HepG2 (cell line): Measurements from ENCODE around the gene CDHR5. TPM values are rescaled to one million over a fixed set of nuclear protein-coding genes. Genes with fewer than 3 reads are reported as not detected.

Experiments used
- ATAC-seq: fragments of 200-7000 bp; cut with Tn5 transposase; 3 replicates; pipeline ENCODE4 v1.9.1; 2020; ENCODE audit warnings: mild to moderate bottlenecking, moderate library complexity
- BruUV-seq: library from RNA; stranded (reverse); fragments of 400-500 nt; replicated peaks from 2 replicates; lab custom pipeline; 2021; lab: Mats Ljungman, UMichigan
- CTCF ChIA-PET: fragments of 300-600 bp; formaldehyde crosslinking; extraction: SDS; loops from one replicate; lab custom pipeline; 2021; ENCODE audit warnings: low total read pairs, inconsistent platforms, low intra/inter-chr PET ratio; lab: Yijun Ruan, JAX
- POLR2A ChIA-PET: fragments of 350-600 bp; sonication (Branson Sonifier 250); formaldehyde crosslinking; loops from one replicate; lab custom pipeline; 2020; ENCODE audit warnings: antibody characterized with exemption, inconsistent platforms; lab: Yijun Ruan, JAX
- DNase-seq: peaks from one replicate; pipeline ENCODE4 v3.0.0-alpha.2; 2015; ENCODE audit warnings: low spot score
- FAIRE-seq: peaks from 3 replicates; lab custom pipeline; 2011; peaks lifted over from hg19 to GRCh38; lab: Jason Lieb, UNC
- H2AFZ ChIP-seq: one replicate; pipeline ENCODE4 v1.6.1; 2011; ENCODE audit warnings: low read length, inconsistent platforms
- H3K27ac ChIP-seq: fragments of 300-600 bp; 3 replicates; pipeline ENCODE4 v1.8.0; 2011; ENCODE audit warnings: mixed run types, mild to moderate bottlenecking, mixed read lengths, low read length, inconsistent platforms; ENCODE audit not compliant: insufficient read depth; ENCODE audit errors: extremely low read length
- H3K27me3 ChIP-seq, 2 experiments: fragments of 200-600 bp in 1 of 2; 2 replicates in 1 of 2; 3 replicates in 1 of 2; pipeline versions ENCODE4 v1.6.0 to v1.8.0; 2011; ENCODE audit warnings: low read length in 2 of 2, mild to moderate bottlenecking in 2 of 2, moderate library complexity in 2 of 2, inconsistent platforms in 1 of 2; ENCODE audit not compliant: insufficient read depth in 2 of 2, control insufficient read depth in 1 of 2
- H3K36me3 ChIP-seq, 2 experiments: fragments of 200-600 bp in 1 of 2; replicated peaks in 1 of 2; 2 replicates in 1 of 2; 3 replicates in 1 of 2; pipeline versions ENCODE4 v1.5.1 to v1.8.0; 2011; ENCODE audit warnings: low read length in 2 of 2, inconsistent platforms in 1 of 2; ENCODE audit not compliant: insufficient read depth in 2 of 2, control insufficient read depth in 1 of 2
- H3K4me1 ChIP-seq: 2 replicates; pipeline ENCODE4 v1.5.1; 2012; ENCODE audit warnings: low read length, inconsistent platforms; ENCODE audit not compliant: insufficient read depth
- H3K4me2 ChIP-seq: 2 replicates; pipeline ENCODE4 v1.6.0; 2011; ENCODE audit warnings: low read depth, low read length, inconsistent platforms
- H3K4me3 ChIP-seq, 3 experiments: fragments of 200-600 bp in 1 of 3; sonication (generic), shearing (Covaris generic) in 1 of 3; replicated peaks in 1 of 3; 2 replicates each; pipeline ENCODE4 v1.5.1; 2011 to 2016; ENCODE audit warnings: low read length in 3 of 3, inconsistent platforms in 2 of 3, low read depth in 2 of 3, mild to moderate bottlenecking in 2 of 3, control low read depth in 1 of 3, mixed read lengths in 1 of 3; ENCODE audit not compliant: insufficient read depth in 1 of 3
- H3K79me2 ChIP-seq: one replicate; pipeline ENCODE4 v1.6.1; 2011; ENCODE audit warnings: low read length, inconsistent platforms; ENCODE audit not compliant: insufficient read depth
- H3K9ac ChIP-seq: 2 replicates; pipeline ENCODE4 v1.6.0; 2011; ENCODE audit warnings: mild to moderate bottlenecking, low read depth, low read length, inconsistent platforms; ENCODE audit not compliant: insufficient read depth
- H3K9me3 ChIP-seq: 2 replicates; pipeline ENCODE4 v1.5.1; 2012; ENCODE audit warnings: mild to moderate bottlenecking, low read length
- H4K20me1 ChIP-seq: 2 replicates; pipeline ENCODE4 v1.6.0; 2011; ENCODE audit warnings: inconsistent platforms, mild to moderate bottlenecking, low read length, moderate library complexity; ENCODE audit not compliant: insufficient read depth
- ATM ChIP-seq: fragments of 450-650 bp; IDR thresholded peaks from 2 replicates; pipeline ENCODE4 v1.7.1; 2017; ENCODE audit warnings: mild to moderate bottlenecking, borderline replicate concordance
- CC2D1A ChIP-seq: sonication (generic); formaldehyde crosslinking; IDR thresholded peaks from 2 replicates; pipeline ENCODE4 v1.8.1; 2023; ENCODE audit warnings: mild to moderate bottlenecking, missing genetic modification reagents
- CREBL2 ChIP-seq: sonication (generic); formaldehyde crosslinking; IDR thresholded peaks from 2 replicates; pipeline ENCODE4 v1.8.1; 2023; ENCODE audit warnings: missing genetic modification reagents, mild to moderate bottlenecking, borderline replicate concordance
- GABPA ChIP-seq, 2 experiments: IDR thresholded peaks; 2 replicates each; pipeline ENCODE4 v1.6.1; 2011 to 2016; ENCODE audit warnings: low read depth in 2 of 2, low read length in 1 of 2, missing biosample characterization in 1 of 2, missing genetic modification characterization in 1 of 2
- GPBP1L1 ChIP-seq: sonication (generic); formaldehyde crosslinking; IDR thresholded peaks from 2 replicates; pipeline ENCODE4 v1.5.0; 2020; ENCODE audit warnings: mild to moderate bottlenecking, missing genetic modification reagents
- MYC ChIP-seq: sonication (generic); formaldehyde crosslinking; IDR thresholded peaks from 2 replicates; pipeline ENCODE4 v1.9.0; 2021; ENCODE audit warnings: missing genetic modification reagents, borderline replicate concordance
- RBM39 ChIP-seq: fragments of 200-400 bp; formaldehyde crosslinking; IDR thresholded peaks from one replicate; pipeline ENCODE4 v1.6.1; 2018; ENCODE audit warnings: antibody characterized with exemption, mild to moderate bottlenecking, low read depth, low read length; ENCODE audit not compliant: poor library complexity, severe bottlenecking
- SSRP1 ChIP-seq: IDR thresholded peaks from 2 replicates; pipeline ENCODE4 v1.6.1; 2016; ENCODE audit warnings: control low read depth
- TCF12 ChIP-seq, 2 experiments: fragments of 450-650 bp in 1 of 2; sonication (generic) in 1 of 2; formaldehyde crosslinking in 1 of 2; IDR thresholded peaks; 2 replicates each; pipeline versions ENCODE4 v1.6.1 to v1.8.0; 2017 to 2022; ENCODE audit warnings: antibody characterized with exemption in 1 of 2, mild to moderate bottlenecking in 1 of 2, missing genetic modification reagents in 1 of 2, moderate library complexity in 1 of 2
- ZNF367 ChIP-seq: sonication (generic); formaldehyde crosslinking; IDR thresholded peaks from 2 replicates; pipeline ENCODE4 v1.4.0; 2020; ENCODE audit warnings: missing genetic modification reagents, borderline replicate concordance
- ZNF432 ChIP-seq: sonication (generic); formaldehyde crosslinking; IDR thresholded peaks from 2 replicates; pipeline ENCODE4 v1.5.0; 2020; ENCODE audit warnings: missing genetic modification reagents, mild to moderate bottlenecking, borderline replicate concordance
- ZXDC ChIP-seq: sonication (generic); formaldehyde crosslinking; IDR thresholded peaks from 2 replicates; pipeline ENCODE4 v1.5.0; 2020; ENCODE audit warnings: mild to moderate bottlenecking, missing genetic modification reagents
- WGBS: methylation state at CpG from one replicate; pipeline ENCODE4 v1.1.6; 2017; ENCODE audit warnings: low lambda C conversion rate; 5-methylcytosine and 5-hydroxymethylcytosine counted together
- in situ Hi-C: cut with HindIII; loops from 2 replicates; pipeline ENCODE4 v1.10.0; 2017; ENCODE audit warnings: low pct_unique_long_range_greater_than_20kb; ENCODE audit not compliant: extremely low pct_ligation_motif_present
- intact Hi-C: fragments of 100-400 bp; cut with micrococcal nuclease; formaldehyde crosslinking; loops from one replicate; pipeline ENCODE4 v1.10.0; 2022; ENCODE audit not compliant: unreplicated experiment
- polyA plus RNA-seq, 8 experiments: library from polyadenylated mRNA; depleted of rRNA in 3 of 8; stranded (reverse) in 7 of 8; unstranded in 1 of 8; fragments of >200 nt; fragmentation: Illumina TruSeq in 4 of 8; extraction: Trizol in 4 of 8; gene quantifications; 2 replicates each; pipeline versions ENCODE4 v1.2.1 to v1.2.3, GENCODE V29; 2011 to 2016; ENCODE audit warnings: low read depth in 4 of 8, missing spikeins in 1 of 8, mixed read lengths in 1 of 8; ENCODE audit not compliant: insufficient read depth in 1 of 8
- total RNA-seq, 5 experiments: library from RNA; depleted of rRNA; stranded (reverse); fragments of >200 nt; fragmentation: Illumina TruSeq; extraction: Trizol; gene quantifications; 2 replicates each; pipeline ENCODE4 v1.2.3, GENCODE V29; 2016; ENCODE audit warnings: low read depth in 1 of 5

CDHR5 gene
- total and polyA plus RNA-seq, 2 of the 13 experiments (the other 11 are each of a cell fraction or from before 2014, with no cell fraction given) = 0.46 to 0.71 TPM

GRCh38 chr11:625636-626268, 997 bp upstream of the CDHR5 start (continued):
- TF ChIP-seq MYC (CRISPR knock-in tag) = 0 out of 2 replicates have a peak, but pooled peaks have one; percentile 32
- TF ChIP-seq GPBP1L1 (CRISPR knock-in tag) = no peak
- no peak for TF ChIP-seq RBM39
- TF ChIP-seq CC2D1A (CRISPR knock-in tag) = no peak
- no peak for TF ChIP-seq ATM
- TF ChIP-seq, all 625 proteins: peak for 14

GRCh38 chr11:623999-624704, 603 bp downstream of the CDHR5 start:
- no TSS peak for BruUV-seq
- Histone ChIP-seq H2AFZ (no peak overlapping the region), H3K4me2 (peak overlapping the region; percentile 75), H3K9ac (peak overlapping the region; percentile 34; the same call in 1 of the 2 replicates), H3K4me1 (peaks cover 31% of the 10 kb centered on the region), H3K36me3 (peaks cover 0 to 4% of the 10 kb centered on the region in 2 experiments; a peak in 1 of 5 replicates), H4K20me1 (peaks cover 16% of the 10 kb centered on the region; the same call in 1 of the 2 replicates), H3K9me3 (no peaks in the 10 kb centered on the region), H3K27me3 (no peaks in the 10 kb centered on the region), H3K4me3 (peak overlapping the region; percentile 49 to 57 (median 53); a peak in 5 of 6 replicates), H3K27ac (peak overlapping the region; percentile 46), H3K79me2 (no peaks in the 10 kb centered on the region)
- peak; percentile 10 for ATAC-seq
- no peak for DNase-seq
- intact Hi-C loops = no loop called here
- no peak for FAIRE-seq
- ChIA-PET POLR2A (interaction anchor here (0.9 kb wide), 1 partner anchor 10 kb away, joined by 3 read pairs; no protein-coding TSS in a partner anchor), CTCF (no interaction called here)
- in situ Hi-C loops = loop anchor here (10.0 kb wide), 1 partner anchor 69 kb away; no protein-coding TSS in a partner anchor
- 56% methylated on average over 10 of the region's 25 CpGs for WGBS
- TF ChIP-seq ZXDC (CRISPR knock-in tag) (no peak), CREBL2 (CRISPR knock-in tag) (no peak), TCF12 (IDR thresholded peaks at IDR 0.05) (no peak), TCF12 (CRISPR knock-in tag; IDR thresholded peaks at IDR 0.05) (no peak), GPBP1L1 (CRISPR knock-in tag) (no peak), SSRP1 (CRISPR knock-in tag) (no peak), ZNF432 (CRISPR knock-in tag) (no peak), GABPA (IDR thresholded peaks at IDR 0.05; ENCODE audit: low read depth, low read length) (no peak), GABPA (CRISPR knock-in tag; IDR thresholded peaks at IDR 0.05; ENCODE audit: low read depth) (no peak), ZNF367 (CRISPR knock-in tag) (no peak)
